BJ (cell line): ENCODE results near the gene NINJ2. TPM values are rescaled to one million over a fixed set of nuclear protein-coding genes. Genes with fewer than 3 reads are reported as not detected.
A peak's percentile ranks its signal among the peaks of the same experiment; 100 is the strongest.

Experiments
- CTCF ChIA-PET: fragments of 350-600 bp; formaldehyde crosslinking; extraction: SDS; loops from one replicate; lab custom pipeline; 2021; ENCODE audit warnings: antibody characterized with exemption, inconsistent platforms; lab: Yijun Ruan, JAX
- POLR2A ChIA-PET: fragments of 300-600 bp; sonication (Branson Sonifier 250); formaldehyde crosslinking; extraction: SDS; loops from one replicate; lab custom pipeline; 2021; ENCODE audit warnings: antibody characterized with exemption; lab: Charles Lee
- DNase-seq: peaks from one replicate; pipeline ENCODE4 v3.0.0-alpha.2; 2011; ENCODE audit warnings: low read depth
- H3K27me3 ChIP-seq: 2 replicates; pipeline ENCODE4 v1.6.0; 2011; ENCODE audit warnings: low read length; ENCODE audit not compliant: control insufficient read depth, insufficient read depth
- H3K36me3 ChIP-seq: 2 replicates; pipeline ENCODE4 v1.5.1; 2011; ENCODE audit warnings: low read length; ENCODE audit not compliant: control insufficient read depth, insufficient read depth
- H3K4me3 ChIP-seq: 2 replicates; pipeline ENCODE4 v1.5.1; 2011; ENCODE audit warnings: low read depth, mild to moderate bottlenecking, control low read depth, low read length
- CTCF ChIP-seq: IDR thresholded peaks from 2 replicates; pipeline ENCODE4 v1.5.1; 2011; ENCODE audit warnings: low read depth, mild to moderate bottlenecking, control low read depth, inconsistent platforms, low read length, moderate library complexity; ENCODE audit not compliant: insufficient read depth
- polyA plus RNA-seq: library from polyadenylated mRNA; depleted of rRNA; stranded (reverse); fragments of >200 nt; gene quantifications from 2 replicates; pipeline ENCODE4 v1.2.3, GENCODE V29; 2011

NINJ2 gene
- polyA plus RNA-seq, 1 experiment, result 0.32 TPM

- Histone ChIP-seq H3K27me3 (peaks cover 26% of the 10 kb centered on the region), H3K4me3 (no peak overlapping the region), H3K36me3 (no peaks in the 10 kb centered on the region)
- TF ChIP-seq CTCF, result no peak
- ChIA-PET POLR2A (no interaction called here), CTCF (no interaction called here)
- DNase-seq, result no peak
Observed at GRCh38 chr12:549476-550082, 113.7 kb downstream of the NINJ2 start.

- Histone ChIP-seq H3K4me3 (no peak overlapping the region), H3K27me3 (peaks cover 22% of the 10 kb centered on the region), H3K36me3 (no peaks in the 10 kb centered on the region)
- DNase-seq, result no peak
- CTCF ChIA-PET, result interaction anchor here (0.7 to 3.1 kb wide), 28 partner anchors 9 to 760 kb away, joined by 3 to 136 read pairs (median 5); partner anchors contain the start of gene B4GALNT3
- TF ChIP-seq CTCF, result no peak
- POLR2A ChIA-PET, result no interaction called here
Observed at GRCh38 chr12:547883-548470, 115.3 kb downstream of the NINJ2 start.

- peak; percentile 99 for TF ChIP-seq CTCF
- DNase-seq, result no peak
- CTCF ChIA-PET, result interaction anchor here (0.6 to 3.1 kb wide), 34 partner anchors 10 to 761 kb away, joined by 3 to 136 read pairs (median 4); partner anchors contain the start of gene B4GALNT3
- Histone ChIP-seq H3K4me3 (peak overlapping the region; percentile 11; the same call in 1 of the 2 replicates), H3K27me3 (peaks cover 18% of the 10 kb centered on the region), H3K36me3 (no peaks in the 10 kb centered on the region)
- POLR2A ChIA-PET, result no interaction called here
Observed at GRCh38 chr12:546920-547845, 116.1 kb downstream of the NINJ2 start.

GRCh38 chr12:546265-546919 lies 116.9 kb downstream of the NINJ2 start:
- no peak for TF ChIP-seq CTCF
- no peak for DNase-seq
- Histone ChIP-seq H3K4me3 (no peak overlapping the region), H3K36me3 (no peaks in the 10 kb centered on the region), H3K27me3 (peaks cover 11% of the 10 kb centered on the region)
- CTCF ChIA-PET, result interaction anchor here (0.7 to 3.1 kb wide), 14 partner anchors 9 to 143 kb away, joined by 3 to 136 read pairs (median 8); partner anchors contain the start of gene B4GALNT3
- POLR2A ChIA-PET, result no interaction called here
